ENCODE results near the gene ZC3H11A. TPM values are rescaled to one million over a fixed set of nuclear protein-coding genes. Genes with fewer than 3 reads are reported as not detected.

The ZC3H11A gene
- total RNA-seq, 4 donors from 2014 or later = 38.5 to 120 (median 99.0) TPM

DNA sequence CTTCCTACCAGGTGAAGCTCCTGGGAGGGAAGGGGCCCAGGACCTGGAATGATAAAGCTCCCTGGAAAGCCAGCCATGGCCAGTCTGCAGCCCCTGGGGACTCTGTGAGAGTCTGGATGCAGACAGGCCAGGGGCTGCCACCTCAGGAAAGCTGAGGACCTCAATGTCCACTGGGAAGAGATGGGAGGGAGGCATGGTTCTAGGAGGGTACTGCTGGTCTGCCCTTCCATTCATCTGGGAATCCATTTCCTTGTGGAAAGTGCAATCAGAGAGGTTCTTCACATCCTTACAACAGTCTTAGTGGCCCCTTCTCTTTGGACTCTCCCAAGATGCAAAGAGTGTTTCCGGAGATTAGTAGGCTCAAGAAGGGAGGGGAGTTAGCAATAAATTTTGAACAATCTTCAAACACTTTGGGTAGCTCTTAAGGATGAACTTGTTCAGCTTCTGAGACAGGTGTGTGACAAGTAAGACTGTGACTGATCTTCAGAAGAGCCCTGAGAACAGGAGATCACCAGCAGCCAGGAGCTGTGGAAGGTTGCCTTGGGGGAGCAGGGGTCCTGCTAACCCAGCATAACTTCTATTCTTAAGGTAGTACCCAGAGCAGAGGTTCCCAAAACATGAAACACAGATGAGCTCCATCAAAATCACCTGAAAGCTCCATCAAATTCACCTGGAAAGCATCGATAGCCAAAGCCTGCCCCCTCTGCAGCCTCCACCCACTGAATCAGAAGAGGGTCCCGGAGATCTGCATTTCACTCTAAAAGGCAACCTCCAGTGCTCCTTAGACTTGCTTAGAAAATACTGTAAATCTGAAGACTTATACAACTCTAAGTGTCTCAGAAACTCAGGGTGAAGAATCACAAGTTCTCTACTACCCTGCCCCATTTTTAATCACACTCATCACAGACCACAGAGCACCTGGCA, 31.1 kb upstream of the ZC3H11A start:
- H3K4me1 ChIP-seq = peaks cover 4 to 16% (median 8%) of the 10 kb centered on the region in 4 donors
- H3K27me3 ChIP-seq = no peaks in the 10 kb centered on the region
- WGBS, 2 donors (ENCODE audit: low coverage in 1 of 2) = 47% methylated on average over 3 of the region's 3 CpGs; no CpG with 5 or more reads in 1 of the 2 donors
- intact Hi-C loops (cut with DNase I; ENCODE audit: low total_unique reads) (no loop called here), in situ Hi-C loops (cut with MboI; ENCODE audit: low pct_ligation_motif_present in 1 of 4, low pct_unique_long_range_greater_than_20kb in 1 of 4, low sequenced_read_pairs in 3 of 4) (no loop called here)
- TF ChIP-seq POLR2AphosphoS5 (IDR thresholded peaks at IDR 0.05) (no peak), EP300 (IDR thresholded peaks at IDR 0.05; ENCODE audit: low read depth) (no peak), POLR2A (IDR thresholded peaks at IDR 0.05) (no peak)
- TF ChIP-seq, protein P1, sequence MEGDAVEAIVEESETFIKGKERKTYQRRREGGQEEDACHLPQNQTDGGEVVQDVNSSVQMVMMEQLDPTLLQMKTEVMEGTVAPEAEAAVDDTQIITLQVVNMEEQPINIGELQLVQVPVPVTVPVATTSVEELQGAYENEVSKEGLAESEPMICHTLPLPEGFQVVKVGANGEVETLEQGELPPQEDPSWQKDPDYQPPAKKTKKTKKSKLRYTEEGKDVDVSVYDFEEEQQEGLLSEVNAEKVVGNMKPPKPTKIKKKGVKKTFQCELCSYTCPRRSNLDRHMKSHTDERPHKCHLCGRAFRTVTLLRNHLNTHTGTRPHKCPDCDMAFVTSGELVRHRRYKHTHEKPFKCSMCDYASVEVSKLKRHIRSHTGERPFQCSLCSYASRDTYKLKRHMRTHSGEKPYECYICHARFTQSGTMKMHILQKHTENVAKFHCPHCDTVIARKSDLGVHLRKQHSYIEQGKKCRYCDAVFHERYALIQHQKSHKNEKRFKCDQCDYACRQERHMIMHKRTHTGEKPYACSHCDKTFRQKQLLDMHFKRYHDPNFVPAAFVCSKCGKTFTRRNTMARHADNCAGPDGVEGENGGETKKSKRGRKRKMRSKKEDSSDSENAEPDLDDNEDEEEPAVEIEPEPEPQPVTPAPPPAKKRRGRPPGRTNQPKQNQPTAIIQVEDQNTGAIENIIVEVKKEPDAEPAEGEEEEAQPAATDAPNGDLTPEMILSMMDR (IDR thresholded peaks at IDR 0.05) = no peak
- peak overlapping the region; percentile 52 to 77 (median 62) for H3K27ac ChIP-seq
- no peak for DNase-seq
- no peak overlapping the region for H3K4me3 ChIP-seq
- H3K9me3 ChIP-seq = no peaks in the 10 kb centered on the region
- H3K36me3 ChIP-seq = no peaks in the 10 kb centered on the region

DNA sequence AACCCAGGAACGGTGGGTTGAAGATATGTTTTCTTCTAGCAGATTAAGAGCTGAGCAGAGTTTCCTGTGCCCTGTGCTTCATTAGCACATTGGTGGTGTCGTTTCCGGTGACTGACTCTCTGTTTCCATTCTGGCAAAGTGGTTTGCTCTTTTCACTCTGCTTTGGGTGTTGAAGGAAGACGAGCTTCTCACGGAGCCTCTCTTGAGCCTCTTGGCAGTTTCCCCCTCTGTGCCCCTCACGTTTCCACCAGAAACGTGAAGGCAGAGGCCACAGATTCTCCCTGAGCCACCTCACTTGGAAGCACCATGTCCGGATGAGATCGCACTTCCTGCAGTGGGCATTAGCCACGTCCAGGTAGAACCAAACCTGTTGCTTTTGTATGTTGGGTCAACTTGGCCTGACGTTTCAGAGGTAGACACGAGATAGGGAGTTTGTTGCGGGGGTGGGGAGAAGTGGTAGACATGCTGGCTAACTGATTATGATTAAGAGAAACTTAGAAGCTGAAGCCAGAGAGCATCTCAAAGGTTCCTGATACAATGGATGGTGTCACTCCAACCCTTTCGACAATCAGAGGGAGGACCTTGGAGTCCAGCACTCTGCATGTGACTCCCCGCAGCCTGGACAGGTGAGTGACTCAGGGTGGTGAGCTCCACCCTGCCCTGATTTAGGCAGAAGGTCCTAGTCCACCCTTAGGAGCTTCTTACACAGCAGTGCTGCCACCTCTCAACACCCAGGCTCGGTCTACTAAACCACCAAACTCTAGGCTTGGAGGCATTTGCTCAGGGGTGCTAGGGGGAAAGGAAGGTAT, 30.2 kb upstream of the ZC3H11A start, which contains the start of gene LAX1:
LAX1 (plus strand) TSS at position 155 of the 809 bp plus-strand sequence; CDS start at position 538, 383 bp downstream.
- no peak for TF ChIP-seq EP300 (IDR thresholded peaks at IDR 0.05; ENCODE audit: low read depth)
- TF ChIP-seq POLR2AphosphoS5 (IDR thresholded peaks at IDR 0.05) = peak; percentile 48 to 82 (median 78)
- TF ChIP-seq, protein P1 (IDR thresholded peaks at IDR 0.05) = no peak
- peak; percentile 64 for TF ChIP-seq POLR2A (IDR thresholded peaks at IDR 0.05)
- in situ Hi-C loops (cut with MboI; ENCODE audit: low pct_ligation_motif_present in 1 of 4, low pct_unique_long_range_greater_than_20kb in 1 of 4, low sequenced_read_pairs in 3 of 4) (no loop called here), intact Hi-C loops (cut with DNase I; ENCODE audit: low total_unique reads) (no loop called here)
- peak within 1 kb of the TSS in 3 of 4 donors; percentile 5 to 35 (median 16) for H3K4me3 ChIP-seq
- peaks cover 4 to 24% (median 13%) of the 10 kb centered on the region in 4 donors for H3K4me1 ChIP-seq
- peak within 1 kb of the TSS; percentile 52 to 81 (median 62) for H3K27ac ChIP-seq
- peak; percentile 59 for DNase-seq
- 67 to 70% methylated on average over 3 to 16 of the region's 16 CpGs for WGBS, 2 donors (ENCODE audit: low coverage in 1 of 2)
- no peaks in the 10 kb centered on the region for H3K9me3 ChIP-seq
- no peaks in the 10 kb centered on the region for H3K36me3 ChIP-seq
- no peaks in the 10 kb centered on the region for H3K27me3 ChIP-seq

DNA sequence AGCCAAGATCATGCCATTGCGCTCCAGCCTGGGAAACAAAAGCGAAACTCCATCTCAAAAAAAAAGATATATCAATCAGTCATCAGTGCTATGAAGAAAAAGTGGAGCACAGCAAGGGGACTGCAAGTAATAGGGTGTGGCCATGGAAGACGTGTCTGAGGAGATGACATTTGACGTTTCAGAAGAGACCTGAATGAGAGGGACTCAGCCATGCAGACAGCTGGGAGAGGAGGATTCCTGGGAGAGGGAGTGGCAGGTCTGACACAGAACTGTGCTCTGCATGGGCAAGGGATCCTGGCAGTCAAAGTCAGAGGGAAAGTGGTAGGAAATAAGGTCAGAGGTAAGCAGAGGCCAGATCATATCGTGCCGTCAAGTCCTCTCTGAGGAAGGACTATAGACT, 27.2 kb upstream of the ZC3H11A start:
- peak; percentile 30 for DNase-seq
- WGBS, 2 donors (ENCODE audit: low coverage in 1 of 2) = 68 to 90% methylated on average over 4 to 6 of the region's 6 CpGs
- in situ Hi-C loops (cut with MboI; ENCODE audit: low pct_ligation_motif_present in 1 of 4, low pct_unique_long_range_greater_than_20kb in 1 of 4, low sequenced_read_pairs in 3 of 4) (no loop called here), intact Hi-C loops (cut with DNase I; ENCODE audit: low total_unique reads) (no loop called here)
- no peak for TF ChIP-seq POLR2A (IDR thresholded peaks at IDR 0.05)
- TF ChIP-seq EP300 (IDR thresholded peaks at IDR 0.05; ENCODE audit: low read depth) = no peak
- TF ChIP-seq, protein P1 (IDR thresholded peaks at IDR 0.05) = no peak
- no peak for TF ChIP-seq POLR2AphosphoS5 (IDR thresholded peaks at IDR 0.05)
- H3K4me3 ChIP-seq = no peak overlapping the region
- peak overlapping the region; percentile 80 to 88 (median 86) for H3K27ac ChIP-seq
- H3K9me3 ChIP-seq = no peaks in the 10 kb centered on the region
- no peaks in the 10 kb centered on the region for H3K27me3 ChIP-seq
- peaks cover 11 to 29% (median 18%) of the 10 kb centered on the region in 4 donors for H3K4me1 ChIP-seq
- H3K36me3 ChIP-seq = no peaks in the 10 kb centered on the region

All from transverse colon (tissue), 4 donors.